HG03354 (cell line): ENCODE data around the gene DCP1B.

Experiments
- ATAC-seq: cut with Tn5 transposase; IDR thresholded peaks from one replicate; pipeline ENCODE4 v1.9.1; 2021; ENCODE audit warnings: mild to moderate bottlenecking; ENCODE audit not compliant: unreplicated experiment, poor library complexity, severe bottlenecking

Gene DCP1B

GRCh38 chr12:1911598-1912575 lies 92.4 kb downstream of the DCP1B start:
- ATAC-seq, result no peak

GRCh38 chr12:1910468-1910867 lies 93.8 kb downstream of the DCP1B start:
- no peak for ATAC-seq

- no peak for ATAC-seq
These were observed 95.5 kb downstream of the DCP1B start for GRCh38 chr12:1908758-1909157.

GRCh38 chr12:1907652-1908611 lies 96.3 kb downstream of the DCP1B start:
- ATAC-seq, result no peak

- ATAC-seq, result no peak
These were observed 97.7 kb downstream of the DCP1B start for GRCh38 chr12:1906579-1906978.

GRCh38 chr12:1904875-1905274 lies 99.4 kb downstream of the DCP1B start:
- no peak for ATAC-seq

- no peak for ATAC-seq
These were observed 107.3 kb downstream of the DCP1B start for GRCh38 chr12:1896964-1897363.
